Keratinocyte (primary cell): ENCODE data around the gene TMEM229B. TPM values are rescaled to one million over a fixed set of nuclear protein-coding genes. Genes with fewer than 3 reads are reported as not detected.

Experiments
- DNase-seq: peaks from one replicate; pipeline ENCODE4 v3.0.0-alpha.2; 2011; ENCODE audit warnings: low read depth, missing footprints, low spot score
- FAIRE-seq: peaks from 2 replicates; lab custom pipeline; 2011; peaks lifted over from hg19 to GRCh38; lab: Jason Lieb, UNC
- H2AFZ ChIP-seq: 2 replicates; pipeline ENCODE4 v1.6.0; 2012; ENCODE audit warnings: low read length, control low read depth, inconsistent platforms; ENCODE audit not compliant: control insufficient read depth
- H3K27ac ChIP-seq: 2 replicates; pipeline ENCODE4 v1.5.1; 2011; ENCODE audit warnings: low read length; ENCODE audit not compliant: control insufficient read depth, insufficient read depth
- H3K27me3 ChIP-seq: 3 replicates; pipeline ENCODE4 v1.6.0; 2011; ENCODE audit warnings: low read length; ENCODE audit not compliant: control insufficient read depth, insufficient read depth; ENCODE audit errors: extremely low read depth
- H3K36me3 ChIP-seq, 2 experiments: 2 replicates in 1 of 2; 3 replicates in 1 of 2; pipeline ENCODE4 v1.5.1; 2011; ENCODE audit warnings: low read length in 2 of 2, mild to moderate bottlenecking in 1 of 2; ENCODE audit not compliant: control insufficient read depth in 2 of 2, insufficient read depth in 2 of 2; ENCODE audit errors: extremely low read depth in 1 of 2
- H3K4me1 ChIP-seq: 3 replicates; pipeline ENCODE4 v1.5.1; 2011; ENCODE audit warnings: low read length; ENCODE audit not compliant: control insufficient read depth, insufficient read depth; ENCODE audit errors: extremely low read depth
- H3K4me2 ChIP-seq: 3 replicates; pipeline ENCODE4 v1.6.0; 2011; ENCODE audit warnings: low read depth, low read length; ENCODE audit not compliant: control insufficient read depth, insufficient read depth; ENCODE audit errors: extremely low read depth
- H3K4me3 ChIP-seq, 3 experiments: fragments of 200-600 bp in 1 of 3; sonication (generic) in 1 of 3; 2 replicates in 2 of 3; 3 replicates in 1 of 3; pipeline ENCODE4 v1.5.1; 2011 to 2016; ENCODE audit warnings: low read length in 3 of 3, mild to moderate bottlenecking in 3 of 3, control low read depth in 2 of 3, inconsistent platforms in 1 of 3, low read depth in 1 of 3, mixed read lengths in 1 of 3, mixed run types in 1 of 3, moderate library complexity in 1 of 3; ENCODE audit not compliant: control insufficient read depth in 2 of 3, insufficient read depth in 2 of 3; ENCODE audit errors: extremely low read depth in 1 of 3
- H3K79me2 ChIP-seq: 2 replicates; pipeline ENCODE4 v1.6.0; 2012; ENCODE audit warnings: low read length; ENCODE audit not compliant: control insufficient read depth, insufficient read depth
- H3K9ac ChIP-seq: 3 replicates; pipeline ENCODE4 v1.6.0; 2011; ENCODE audit warnings: low read length; ENCODE audit not compliant: control insufficient read depth, insufficient read depth; ENCODE audit errors: extremely low read depth
- H3K9me1 ChIP-seq: 3 replicates; pipeline ENCODE4 v1.6.0; 2011; ENCODE audit warnings: low read length; ENCODE audit not compliant: control insufficient read depth, insufficient read depth; ENCODE audit errors: extremely low read depth
- H3K9me3 ChIP-seq: 2 replicates; pipeline ENCODE4 v1.5.1; 2012; ENCODE audit warnings: low read depth, low read length; ENCODE audit not compliant: control insufficient read depth
- H4K20me1 ChIP-seq: 3 replicates; pipeline ENCODE4 v1.6.0; 2011; ENCODE audit warnings: low read length; ENCODE audit not compliant: control insufficient read depth, insufficient read depth; ENCODE audit errors: extremely low read depth
- EZH2 ChIP-seq: IDR thresholded peaks from one replicate; pipeline ENCODE4 v1.6.1; 2012; ENCODE audit warnings: inconsistent platforms, mild to moderate bottlenecking, low read length, moderate library complexity
- dilution Hi-C: fragments of 300-500 bp; cut with MboI; formaldehyde crosslinking; loops from one replicate; pipeline ENCODE4 v1.7.0; 2020; ENCODE audit warnings: low sequenced_read_pairs; ENCODE audit not compliant: extremely low pct_ligation_motif_present
- polyA plus RNA-seq, 5 experiments: library from polyadenylated mRNA; depleted of rRNA in 3 of 5; stranded (reverse) in 3 of 5; stranded (forward) in 1 of 5; unstranded in 1 of 5; fragments of >200 nt; gene quantifications; 1 replicate in 1 of 5; 2 replicates in 3 of 5; 3 replicates in 1 of 5; pipeline versions ENCODE4 v1.2.1 to v1.2.3, GENCODE V29; 2011 to 2012; ENCODE audit warnings: missing spikeins in 2 of 5, low read depth in 1 of 5, low replicate concordance in 1 of 5
- TF ChIP-seq, protein P1 (sequence below), 3 experiments: IDR thresholded peaks in 1 of 3; conservative IDR thresholded peaks in 1 of 3; optimal IDR thresholded peaks in 1 of 3; 2 replicates in 2 of 3; 3 replicates in 1 of 3; pipeline versions ENCODE3 to v1.5.1; 2011; ENCODE audit warnings: low read length in 3 of 3, mild to moderate bottlenecking in 3 of 3, moderate library complexity in 2 of 3, control low read depth in 1 of 3, inconsistent platforms in 1 of 3; ENCODE audit not compliant: insufficient read depth in 2 of 3; ENCODE audit errors: extremely low read depth in 1 of 3

The TMEM229B gene
- polyA plus RNA-seq, 1 donor (not counting 4 experiments of a cell fraction or from before 2014, with no cell fraction given), result 1.0 TPM

GRCh38 chr14:67472726-67473125 is 15.8 kb downstream of the TMEM229B start:
- Histone ChIP-seq H3K27ac (no peak overlapping the region), H3K9ac (no peak overlapping the region), H3K9me1 (no peaks in the 10 kb centered on the region), H3K79me2 (no peaks in the 10 kb centered on the region), H2AFZ (no peak overlapping the region), H3K4me2 (no peak overlapping the region), H3K4me3 (no peak overlapping the region), H3K36me3 (no peaks in the 10 kb centered on the region), H3K27me3 (no peaks in the 10 kb centered on the region), H3K9me3 (no peaks in the 10 kb centered on the region), H4K20me1 (no peaks in the 10 kb centered on the region), H3K4me1 (peaks cover 5% of the 10 kb centered on the region)
- TF ChIP-seq EZH2, result no peak
- TF ChIP-seq, protein P1, sequence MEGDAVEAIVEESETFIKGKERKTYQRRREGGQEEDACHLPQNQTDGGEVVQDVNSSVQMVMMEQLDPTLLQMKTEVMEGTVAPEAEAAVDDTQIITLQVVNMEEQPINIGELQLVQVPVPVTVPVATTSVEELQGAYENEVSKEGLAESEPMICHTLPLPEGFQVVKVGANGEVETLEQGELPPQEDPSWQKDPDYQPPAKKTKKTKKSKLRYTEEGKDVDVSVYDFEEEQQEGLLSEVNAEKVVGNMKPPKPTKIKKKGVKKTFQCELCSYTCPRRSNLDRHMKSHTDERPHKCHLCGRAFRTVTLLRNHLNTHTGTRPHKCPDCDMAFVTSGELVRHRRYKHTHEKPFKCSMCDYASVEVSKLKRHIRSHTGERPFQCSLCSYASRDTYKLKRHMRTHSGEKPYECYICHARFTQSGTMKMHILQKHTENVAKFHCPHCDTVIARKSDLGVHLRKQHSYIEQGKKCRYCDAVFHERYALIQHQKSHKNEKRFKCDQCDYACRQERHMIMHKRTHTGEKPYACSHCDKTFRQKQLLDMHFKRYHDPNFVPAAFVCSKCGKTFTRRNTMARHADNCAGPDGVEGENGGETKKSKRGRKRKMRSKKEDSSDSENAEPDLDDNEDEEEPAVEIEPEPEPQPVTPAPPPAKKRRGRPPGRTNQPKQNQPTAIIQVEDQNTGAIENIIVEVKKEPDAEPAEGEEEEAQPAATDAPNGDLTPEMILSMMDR (optimal IDR thresholded peaks at IDR 0.05 in 1 of 3, IDR thresholded peaks at IDR 0.05 in 1 of 3, conservative IDR thresholded peaks at IDR 0.05 in 1 of 3; ENCODE audit: extremely low read depth in 1 of 3, insufficient read depth in 2 of 3, low read length in 3 of 3), result no peak
- no peak for FAIRE-seq
- DNase-seq, result no peak
- dilution Hi-C loops, result no loop called here

GRCh38 chr14:67469954-67470353 is 18.6 kb downstream of the TMEM229B start:
- no peak for DNase-seq
- Histone ChIP-seq H3K27me3 (no peaks in the 10 kb centered on the region), H3K9me3 (no peaks in the 10 kb centered on the region), H3K79me2 (no peaks in the 10 kb centered on the region), H3K27ac (no peak overlapping the region), H4K20me1 (no peaks in the 10 kb centered on the region), H3K36me3 (no peaks in the 10 kb centered on the region), H3K4me1 (no peaks in the 10 kb centered on the region), H3K9ac (no peak overlapping the region), H3K4me2 (no peak overlapping the region), H2AFZ (no peak overlapping the region), H3K4me3 (no peak overlapping the region), H3K9me1 (no peaks in the 10 kb centered on the region)
- TF ChIP-seq, protein P1 (optimal IDR thresholded peaks at IDR 0.05 in 1 of 3, IDR thresholded peaks at IDR 0.05 in 1 of 3, conservative IDR thresholded peaks at IDR 0.05 in 1 of 3; ENCODE audit: extremely low read depth in 1 of 3, insufficient read depth in 2 of 3, low read length in 3 of 3), result no peak
- no peak for TF ChIP-seq EZH2
- dilution Hi-C loops, result no loop called here
- no peak for FAIRE-seq
